ENCODE data around the gene FRY.

The FRY gene

DNA sequence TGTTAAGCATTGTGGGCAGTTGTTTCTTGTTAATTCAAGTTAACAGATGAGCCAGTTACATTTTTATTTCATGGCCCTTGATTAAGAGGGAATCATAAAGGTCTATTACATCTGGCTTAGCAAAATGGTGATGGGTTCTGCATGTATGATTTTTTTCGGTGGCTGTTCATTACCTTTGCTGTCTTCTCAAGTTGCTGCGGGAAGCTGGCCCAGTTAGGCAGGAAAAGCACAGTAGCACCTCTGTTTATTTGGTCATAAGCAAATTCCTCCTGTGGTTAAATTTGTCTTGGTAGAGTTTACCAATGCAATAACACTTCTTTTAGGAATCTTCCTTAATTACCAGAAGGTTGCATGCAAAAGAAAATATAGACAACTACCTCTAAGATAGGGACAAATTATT is 104.5 kb downstream of the FRY start:
- no peak for DNase-seq

DNA sequence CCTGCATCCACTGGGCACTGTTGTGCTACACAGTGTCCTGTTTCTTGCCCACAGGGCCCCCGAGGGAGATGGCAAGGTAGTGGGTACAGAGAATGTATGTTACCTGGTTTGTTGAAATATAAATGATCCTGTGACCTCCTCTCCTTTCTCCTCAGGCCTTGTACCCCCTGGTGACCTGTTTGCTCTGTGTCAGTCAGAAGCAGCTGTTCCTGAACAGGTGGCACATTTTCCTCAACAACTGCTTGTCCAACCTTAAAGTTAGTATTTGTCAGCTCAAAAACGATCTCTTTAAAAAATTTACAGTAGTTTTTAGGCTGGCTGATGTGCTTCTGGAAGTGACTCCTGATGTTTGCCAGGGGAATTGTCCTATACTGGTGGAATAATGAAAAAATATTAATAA is 105.1 kb downstream of the FRY start:
- DNase-seq = no peak

DNA sequence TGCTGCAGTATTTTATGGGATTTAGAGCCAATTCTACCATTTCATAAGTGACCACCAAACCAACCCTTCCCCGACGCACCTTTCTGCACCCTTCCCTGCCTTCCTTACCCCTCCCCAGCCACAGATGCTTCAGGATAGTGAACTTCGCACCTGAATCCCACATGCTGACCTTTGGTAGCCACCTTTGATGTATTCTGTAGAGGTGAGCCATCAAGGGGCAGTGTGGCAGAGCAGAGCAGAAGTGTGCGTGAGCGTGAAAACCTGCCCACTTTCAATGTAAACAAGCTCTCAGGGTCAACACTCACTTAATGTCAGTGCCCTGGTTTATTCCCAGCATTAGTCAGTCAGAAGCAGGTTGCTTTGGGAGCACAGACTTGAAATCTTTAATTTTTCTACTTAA is 107.7 kb downstream of the FRY start:
- no peak for DNase-seq

DNA sequence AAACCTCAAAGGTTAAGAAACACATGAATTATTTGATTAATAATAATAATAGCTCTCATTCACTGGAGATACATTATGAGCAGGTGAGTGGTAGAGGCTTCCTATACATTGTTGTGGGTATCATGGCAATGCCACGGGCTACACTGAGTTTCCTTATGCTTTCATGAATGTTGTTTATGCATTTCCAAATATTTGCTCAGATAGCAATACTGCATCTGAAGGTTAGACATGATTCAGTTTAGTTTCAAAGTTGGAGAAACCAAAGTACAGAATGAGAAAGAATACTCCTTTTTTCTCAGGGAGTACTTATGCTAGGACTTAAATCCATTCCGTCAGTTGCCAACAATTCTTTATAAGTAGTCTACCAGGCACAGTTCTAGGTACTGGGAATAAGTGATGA is 108.5 kb downstream of the FRY start:
- DNase-seq = no peak

DNA sequence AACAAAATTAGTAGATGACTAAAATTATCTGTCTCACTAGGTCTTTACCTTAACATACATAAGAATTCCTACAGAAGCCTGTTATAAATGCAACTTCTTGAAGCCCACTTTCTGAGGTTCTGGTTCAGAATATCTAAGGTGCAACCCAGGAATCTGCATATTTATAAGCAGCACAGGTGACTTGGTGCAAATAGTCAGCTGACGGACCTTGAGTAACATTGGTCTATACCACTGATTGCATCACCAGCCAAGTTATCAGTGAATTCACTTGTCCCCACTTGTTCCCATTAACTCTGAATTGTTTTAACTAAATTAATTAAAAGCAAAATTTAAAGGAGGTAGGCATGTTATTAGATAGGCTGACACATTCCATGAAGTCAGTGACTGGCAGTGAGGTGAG is 109.9 kb downstream of the FRY start:
- no peak for DNase-seq

DNA sequence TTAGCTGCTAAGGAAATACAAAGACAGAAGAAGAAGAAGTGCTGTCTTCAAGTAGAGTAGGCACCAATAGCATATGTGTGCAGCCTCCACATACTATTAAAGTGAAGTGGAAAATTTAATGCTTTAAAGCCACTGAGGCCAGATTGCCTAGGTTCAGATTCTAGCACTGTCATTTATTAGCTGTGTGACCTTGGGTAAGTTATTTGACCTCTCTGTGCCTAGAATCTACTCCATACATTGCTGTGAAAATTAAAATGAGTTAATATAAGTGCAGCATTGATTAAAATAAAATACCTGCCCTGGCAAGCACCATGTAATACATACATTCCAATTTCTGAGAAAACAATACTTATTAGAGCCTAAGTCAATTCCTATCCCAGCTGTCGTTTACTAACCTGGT is 110.5 kb downstream of the FRY start:
- DNase-seq = no peak

DNA sequence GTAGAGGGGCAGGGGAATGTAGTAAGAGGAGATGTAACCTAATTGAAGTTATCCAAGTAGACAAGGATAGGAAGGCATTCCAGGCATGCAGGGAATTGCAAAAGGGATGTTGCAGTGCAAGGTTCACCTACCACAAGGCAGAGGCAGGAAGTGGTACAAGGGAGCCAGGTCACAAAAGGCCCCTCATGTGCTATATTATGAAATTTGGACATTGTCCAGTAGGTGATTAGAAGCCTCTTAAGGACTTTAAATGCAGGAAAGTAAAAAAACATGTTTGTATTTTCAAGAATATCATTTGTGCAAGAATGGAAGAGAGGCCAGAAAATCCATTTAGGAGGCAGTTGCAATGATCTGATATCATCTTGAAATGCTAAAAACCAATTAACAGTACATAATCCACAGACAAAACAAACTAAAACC is 111.4 kb downstream of the FRY start:
- DNase-seq = no peak

DNA sequence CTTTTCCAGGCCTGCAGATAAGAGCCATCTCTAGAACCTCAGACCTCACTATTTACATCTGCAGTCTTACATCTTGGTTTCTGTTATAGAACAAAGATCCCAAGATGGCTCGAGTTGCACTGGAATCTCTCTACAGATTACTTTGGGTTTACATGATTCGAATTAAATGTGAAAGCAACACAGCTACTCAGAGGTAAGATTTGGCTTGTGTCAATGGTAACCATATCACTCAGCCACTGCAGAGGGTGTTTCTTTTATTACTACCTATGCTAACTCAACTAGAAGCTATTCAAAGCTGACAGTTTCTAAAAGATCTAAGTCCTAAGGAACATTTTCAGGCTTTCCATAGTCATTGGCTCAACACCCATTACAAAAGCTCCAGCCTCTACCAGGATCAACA is 115.6 kb downstream of the FRY start:
- DNase-seq = no peak

DNA sequence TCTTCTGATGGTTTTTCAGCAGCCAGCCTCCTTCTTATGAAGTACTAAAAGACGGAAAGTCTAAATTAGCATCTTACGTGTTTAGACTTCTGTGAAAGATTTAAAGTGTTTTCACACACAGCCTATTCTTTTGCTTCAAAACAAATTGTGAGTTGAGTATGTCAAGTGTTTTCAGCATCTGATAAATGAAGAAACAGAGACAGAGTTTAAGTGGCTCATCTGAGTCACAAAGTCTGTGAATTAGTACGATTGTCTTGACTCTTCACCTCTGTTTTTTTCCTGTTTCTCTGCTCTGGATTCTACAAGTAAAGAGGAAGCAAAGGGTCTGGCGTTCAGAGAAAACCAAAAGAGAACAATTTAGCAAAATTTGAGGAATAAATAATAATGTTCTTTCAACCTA is 116.4 kb downstream of the FRY start:
- no peak for DNase-seq

DNA sequence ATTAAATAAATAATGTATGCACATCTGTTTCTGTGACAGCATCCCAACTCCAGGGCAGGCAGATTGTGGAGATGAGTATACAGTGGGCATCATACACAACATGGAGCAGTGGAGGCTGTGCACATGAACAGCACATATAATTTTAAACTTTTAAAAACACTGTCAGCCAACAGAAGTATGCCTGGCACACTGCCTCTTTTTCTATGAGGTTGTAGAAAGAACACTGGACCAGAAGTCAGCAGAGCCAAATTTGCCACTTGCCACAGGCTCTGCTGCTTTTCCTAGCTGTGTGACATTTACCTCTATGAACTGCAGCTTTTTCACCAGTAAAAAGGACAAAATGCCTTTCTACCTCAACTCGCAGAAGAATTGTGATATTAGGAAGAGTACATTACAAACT is 118.7 kb downstream of the FRY start:
- DNase-seq = no peak

DNA sequence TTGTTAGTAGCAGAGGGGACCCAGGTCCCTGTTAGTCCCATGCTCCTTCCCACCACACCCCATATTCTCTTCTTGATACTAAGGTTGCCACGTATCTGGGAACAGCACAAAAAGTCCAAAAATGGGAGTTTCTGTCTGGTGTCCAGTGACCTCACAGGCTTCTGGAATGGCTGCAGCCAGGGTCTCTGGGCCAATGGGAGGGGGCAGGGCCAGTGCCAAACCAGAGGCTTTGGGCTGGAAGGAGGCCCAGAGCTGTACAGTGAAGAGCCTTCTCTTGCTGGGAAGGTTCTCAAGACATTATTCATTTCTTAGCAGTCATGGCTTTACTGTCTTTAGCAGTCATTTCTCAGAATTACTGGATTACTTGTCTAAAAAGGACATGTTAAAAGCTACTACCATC is 119.2 kb downstream of the FRY start:
- DNase-seq = peak; percentile 82

DNA sequence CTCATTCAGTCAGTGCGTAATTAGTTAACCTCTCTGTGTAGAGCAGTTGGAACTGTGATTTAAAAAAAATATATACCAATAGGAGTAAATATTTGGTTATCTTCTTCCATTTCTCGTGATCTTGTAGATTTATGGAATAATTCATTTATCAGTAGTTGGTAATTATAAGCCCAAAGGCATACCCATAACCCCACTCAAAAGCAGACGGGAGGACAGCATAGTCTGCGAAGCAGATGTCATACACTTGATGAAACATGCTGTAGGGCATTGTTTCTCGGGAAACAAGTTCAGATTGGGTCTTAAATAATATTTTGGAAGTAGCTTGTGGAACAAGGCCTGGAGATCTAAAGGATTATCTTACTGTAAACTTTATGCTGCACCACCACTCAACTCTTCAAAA is 119.7 kb downstream of the FRY start:
- no peak for DNase-seq

DNA sequence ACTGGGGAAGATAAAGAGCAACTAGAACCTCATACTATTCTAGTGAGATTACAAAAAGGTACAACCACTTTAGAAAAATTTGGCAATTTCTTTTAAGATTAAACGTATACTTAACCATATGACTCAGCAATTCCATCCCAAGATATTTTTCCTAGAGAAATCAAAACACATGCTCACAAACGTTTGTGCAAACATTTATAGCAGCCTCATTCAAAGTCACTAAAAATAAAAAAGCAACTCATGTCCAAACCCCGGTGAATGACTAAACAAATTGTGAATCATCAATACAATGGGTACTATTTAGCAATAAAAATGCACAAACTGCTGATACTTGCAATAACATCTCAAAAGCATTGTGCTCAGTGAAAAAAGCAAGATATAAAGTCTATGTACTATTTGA is 121.5 kb downstream of the FRY start:
- no peak for DNase-seq

DNA sequence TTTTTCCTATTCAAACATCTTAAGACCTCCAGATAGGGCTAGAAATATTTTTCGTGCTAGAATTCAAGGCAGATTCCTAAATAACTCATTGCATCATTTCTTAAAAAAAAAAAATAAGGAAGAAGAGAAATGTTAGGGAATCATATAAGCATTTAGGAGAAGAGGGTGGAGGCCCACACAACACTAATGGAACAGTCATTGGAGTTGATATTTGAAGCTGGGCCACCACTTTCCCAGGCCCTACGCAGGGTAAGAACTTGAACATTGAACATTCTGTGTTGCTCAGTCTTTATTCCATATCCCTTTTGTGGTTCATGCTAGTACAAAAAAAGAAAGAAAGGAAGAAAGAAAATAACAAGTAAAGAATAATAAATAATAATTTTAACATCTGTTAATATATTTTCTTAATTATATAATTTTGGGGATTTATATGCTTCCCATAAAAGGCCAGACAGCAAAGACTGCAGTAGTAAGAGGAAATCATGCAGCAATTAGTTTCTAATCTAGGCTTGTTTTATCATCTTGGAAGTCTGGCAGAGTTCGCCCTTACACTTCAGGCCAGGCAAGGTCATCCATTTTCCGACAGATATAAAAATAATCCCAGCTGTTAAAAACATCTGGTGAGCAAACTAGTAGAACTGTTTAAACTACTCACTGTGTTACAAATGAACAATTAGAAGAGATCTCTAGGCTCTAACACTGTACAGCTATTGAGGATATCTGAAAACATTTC is 127.7 kb downstream of the FRY start:
- no peak for DNase-seq

DNA sequence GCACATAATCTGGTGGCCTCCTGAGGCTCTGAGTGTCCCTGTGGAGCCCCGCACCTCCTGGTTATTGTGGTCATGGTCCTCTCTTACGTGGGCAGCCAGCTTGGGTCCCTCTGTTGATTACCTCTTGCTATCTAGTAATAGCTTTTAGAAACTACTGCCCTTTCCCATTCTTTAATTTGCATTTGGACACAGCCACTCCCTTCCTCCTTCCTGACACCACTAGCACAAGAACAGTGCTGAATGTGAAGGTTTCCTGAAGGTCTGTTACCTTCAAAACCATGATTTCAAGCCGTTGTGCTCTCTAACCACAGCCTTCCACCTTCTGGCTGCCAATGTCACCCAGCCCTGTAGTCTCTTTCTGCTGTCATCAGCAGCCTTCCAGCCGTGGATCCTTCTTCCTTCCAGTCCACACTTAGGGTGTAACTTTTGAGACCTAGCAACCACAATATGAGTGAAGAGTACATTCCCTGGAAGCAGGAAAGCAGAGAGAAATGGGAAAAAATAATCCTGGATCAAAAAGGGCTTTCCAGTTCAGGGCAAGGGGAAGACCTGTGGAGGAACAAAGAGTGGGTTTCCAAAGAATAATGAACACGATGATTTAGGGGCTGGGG is 130.9 kb downstream of the FRY start:
- DNase-seq = no peak

DNA sequence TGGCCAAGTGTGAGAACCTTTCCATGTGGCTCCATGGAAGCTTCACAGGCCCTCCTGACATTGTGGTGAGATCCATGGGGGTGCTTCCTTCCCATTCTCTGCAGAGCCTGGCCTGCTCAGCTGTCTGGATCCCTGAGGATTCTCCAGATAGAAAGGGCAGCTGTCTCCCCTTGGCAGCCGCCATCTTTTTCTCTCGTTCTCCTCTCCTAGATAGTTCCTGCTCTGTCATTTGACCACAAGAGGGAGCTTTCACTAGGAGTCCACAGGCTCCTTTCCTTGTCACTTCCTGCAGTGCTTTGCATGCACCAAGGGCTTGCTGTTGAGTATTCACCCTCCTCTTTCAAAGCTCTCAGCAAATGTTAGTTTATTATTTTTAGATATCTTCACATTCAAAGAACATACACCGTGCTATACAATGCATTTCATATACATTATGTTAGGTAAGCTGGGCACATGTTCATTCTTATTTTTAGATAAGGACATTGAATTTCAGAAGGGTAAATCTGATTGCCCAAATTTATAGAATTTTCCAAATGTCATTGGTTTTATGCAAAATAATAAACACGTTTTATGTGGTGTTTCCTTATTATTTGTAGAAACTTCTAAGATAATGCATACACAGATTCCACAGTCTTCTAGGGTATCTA is 133.2 kb downstream of the FRY start:
- DNase-seq = peak; percentile 44

DNA sequence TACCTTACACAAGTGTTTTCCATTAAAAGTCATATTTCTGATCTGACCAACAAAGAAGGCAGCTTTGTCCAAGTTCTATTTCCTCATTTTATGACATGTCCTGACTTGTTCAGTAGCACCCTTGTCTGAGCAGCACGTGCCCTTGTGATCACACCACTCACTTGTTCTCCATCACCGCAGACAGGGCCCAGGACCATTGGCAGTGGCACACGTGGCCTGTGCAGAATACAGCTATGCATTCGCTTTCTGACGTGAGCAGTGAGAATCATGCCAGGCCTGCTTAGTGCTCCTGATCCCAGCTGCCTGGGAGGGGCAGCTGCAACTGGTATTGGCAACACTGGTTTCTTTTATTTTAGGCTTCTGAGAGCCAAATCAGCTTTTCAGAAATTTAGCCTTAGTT is 134.2 kb downstream of the FRY start:
- DNase-seq = peak; percentile 61

DNA sequence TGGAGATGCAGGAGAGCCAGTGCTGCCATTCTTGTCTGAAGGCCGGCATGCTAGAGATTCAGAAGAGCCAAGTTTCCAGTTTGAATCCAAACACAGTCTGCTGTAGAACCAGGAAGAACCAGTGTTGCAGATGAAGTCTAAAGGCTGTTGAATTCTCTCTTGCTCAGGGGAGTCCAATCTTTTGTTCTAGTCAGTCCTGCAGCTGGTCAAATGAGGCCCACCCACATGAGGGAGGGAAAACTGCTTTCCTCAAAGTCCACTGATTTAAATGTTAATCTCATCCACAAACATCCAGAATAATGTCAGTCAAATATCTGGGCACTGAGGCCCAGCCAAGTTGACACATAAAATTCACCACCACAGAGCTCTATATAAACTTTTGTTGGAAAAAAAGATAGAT is 136.6 kb downstream of the FRY start:
- DNase-seq = no peak

DNA sequence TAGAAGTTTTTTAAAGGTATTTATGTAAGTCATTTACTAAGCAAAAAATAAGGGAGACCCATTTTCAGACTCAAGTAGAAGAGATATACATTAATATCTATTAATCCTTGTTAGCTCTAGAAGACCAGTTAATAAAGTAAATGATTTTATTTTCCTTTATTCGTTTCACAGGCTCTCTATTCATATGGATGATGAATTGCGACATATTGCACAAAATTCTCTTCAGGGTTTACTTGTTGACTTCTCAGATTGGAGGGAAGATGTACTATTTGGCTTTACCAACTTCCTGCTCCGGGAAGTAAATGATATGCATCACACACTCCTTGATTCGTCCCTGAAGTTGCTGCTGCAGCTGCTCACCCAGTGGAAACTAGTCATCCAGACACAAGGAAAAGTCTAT is 139.3 kb downstream of the FRY start:
- DNase-seq = no peak

DNA sequence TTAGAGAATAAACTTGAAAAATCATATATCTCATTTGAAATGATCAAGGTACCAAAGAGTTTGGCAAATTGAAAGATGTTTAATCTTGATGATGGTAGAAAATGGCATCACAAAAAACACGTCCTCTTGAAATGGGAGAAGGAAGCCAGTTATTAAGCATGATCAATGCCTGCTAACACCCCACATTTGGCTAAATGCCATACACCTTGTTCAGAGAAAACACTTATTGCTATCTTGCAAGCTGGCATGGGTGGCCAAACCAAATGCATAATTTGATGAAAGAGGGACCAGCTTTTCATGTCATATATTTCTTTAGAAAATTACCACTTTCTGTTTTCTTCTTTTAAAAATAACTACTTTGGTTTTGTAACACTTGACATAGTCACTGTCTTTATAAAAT is 142.3 kb downstream of the FRY start:
- DNase-seq = no peak

DNA sequence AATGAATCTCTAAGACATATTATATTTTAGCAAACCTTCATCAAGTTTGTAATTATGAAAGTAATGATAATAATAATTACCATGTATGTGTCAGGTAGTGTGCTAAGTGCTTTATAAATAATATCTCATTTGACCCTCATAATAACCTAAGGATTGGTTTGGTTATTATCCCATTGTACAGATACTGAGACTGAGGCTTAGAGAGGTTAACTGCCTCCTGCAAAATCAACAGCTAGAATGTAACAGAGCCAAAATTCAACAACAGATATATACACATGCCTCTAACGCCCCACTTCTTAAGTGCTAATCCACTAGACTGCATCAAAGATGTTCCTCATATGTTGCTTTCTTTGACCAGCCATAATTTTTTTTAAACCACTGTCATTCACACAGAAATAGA is 142.8 kb downstream of the FRY start:
- no peak for DNase-seq

DNA sequence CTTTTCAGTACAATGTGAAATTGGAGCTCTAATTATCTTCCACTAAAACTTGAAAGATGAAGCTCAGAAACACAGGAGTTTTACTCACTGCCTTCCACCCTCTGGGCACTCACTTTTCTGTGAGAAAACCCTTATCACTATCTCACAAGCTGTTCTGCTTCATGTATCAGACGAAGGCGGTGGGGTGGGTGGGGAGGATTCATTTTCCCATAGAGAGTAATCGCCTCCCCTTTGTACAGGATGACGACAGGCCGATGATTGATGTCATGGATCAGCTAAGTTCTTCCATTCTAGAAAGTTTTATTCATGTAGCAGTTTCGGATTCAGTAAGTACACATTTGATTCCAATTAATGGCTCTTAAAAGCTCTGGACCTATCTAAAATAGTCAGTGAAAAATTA is 143.7 kb downstream of the FRY start:
- no peak for DNase-seq

DNA sequence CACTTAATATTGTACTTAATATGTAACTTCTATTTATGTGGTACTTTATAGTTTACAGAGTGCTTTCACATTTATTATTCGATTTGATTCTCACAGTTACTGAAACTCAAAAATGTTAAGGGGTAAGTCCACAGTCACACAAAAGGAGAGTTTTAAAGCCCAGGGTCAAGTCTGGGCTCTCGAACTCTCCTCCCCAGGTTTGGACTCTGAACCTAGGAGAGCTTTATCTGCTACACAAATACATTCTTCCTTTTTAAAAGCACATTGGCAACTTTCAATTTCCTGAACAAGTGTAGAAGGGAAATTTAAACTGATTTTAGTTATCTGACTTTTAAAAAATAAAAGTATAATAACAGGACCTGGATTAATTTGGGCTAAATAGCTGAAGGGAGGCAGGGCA is 144.4 kb downstream of the FRY start:
- DNase-seq = no peak

DNA sequence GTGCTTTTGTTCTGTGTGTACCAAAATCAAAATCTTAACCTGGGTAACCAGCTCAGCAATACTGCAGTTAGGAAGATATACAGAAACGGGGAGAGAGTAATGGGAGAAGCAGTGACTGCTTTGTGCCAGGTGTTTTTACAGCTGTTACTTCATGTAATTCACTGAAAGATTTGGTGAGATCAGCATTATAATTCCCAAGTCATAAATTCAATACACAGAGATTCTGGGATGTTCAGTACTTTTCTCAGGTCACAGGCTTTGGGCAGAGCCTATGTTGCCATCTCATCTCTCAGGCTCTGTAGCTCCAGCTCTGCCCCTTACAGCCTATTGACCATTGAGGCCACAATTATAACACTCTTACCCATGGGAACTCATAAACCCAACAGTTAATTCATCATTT is 145.1 kb downstream of the FRY start:
- DNase-seq = no peak

DNA sequence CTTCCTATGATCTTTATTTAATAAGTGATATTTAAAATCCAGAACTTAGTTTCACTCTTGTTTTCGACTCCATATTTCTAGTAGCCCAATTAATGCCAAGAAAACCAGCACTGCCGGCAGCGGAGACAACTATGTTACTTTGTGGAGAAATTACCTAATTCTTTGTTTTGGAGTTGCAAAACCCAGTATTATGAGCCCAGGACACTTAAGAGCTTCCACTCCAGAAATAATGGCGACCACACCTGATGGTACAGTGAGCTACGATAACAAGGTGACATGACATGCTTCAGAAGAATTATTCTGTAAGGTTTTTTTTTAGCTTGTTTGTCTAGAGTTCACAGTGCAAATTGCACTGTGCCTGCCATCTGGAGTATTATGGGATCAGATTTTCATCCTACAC is 147.2 kb downstream of the FRY start:
- no peak for DNase-seq

Data from right hindlimb (tissue), 1 donor.